OCI-LY3 (cell line): Measurements from ENCODE around the gene HNRNPA3.

Experiments used
- H2AFZ ChIP-seq: fragments of 200-600, 300-600 bp; shearing (Covaris generic); 2 replicates; pipeline ENCODE4 v1.6.0; 2014; ENCODE audit warnings: antibody characterized with exemption, low read depth, low read length
- H3K27ac ChIP-seq: fragments of 200-600, 300-600 bp; sonication (generic); 2 replicates; pipeline ENCODE4 v1.5.1; 2014; ENCODE audit warnings: mild to moderate bottlenecking, low read length, moderate library complexity, mixed read lengths
- H3K27me3 ChIP-seq: fragments of 200-600, 300-600 bp; sonication (generic); 2 replicates; pipeline ENCODE4 v1.6.1; 2014; ENCODE audit warnings: low read depth, low read length, mixed read lengths
- H3K36me3 ChIP-seq: fragments of 200-600, 300-600 bp; sonication (generic); replicated peaks from 2 replicates; pipeline ENCODE3; 2014; ENCODE audit warnings: low read depth, low read length, mixed read lengths
- H3K4me1 ChIP-seq: fragments of 300-600, 200-600 bp; sonication (generic); 2 replicates; pipeline ENCODE4 v1.6.1; 2014; ENCODE audit warnings: low read length, mixed read lengths
- H3K4me2 ChIP-seq: fragments of 200-600, 300-600 bp; sonication (generic); 2 replicates; pipeline ENCODE4 v1.6.1; 2014; ENCODE audit warnings: low read length, mixed read lengths
- H3K4me3 ChIP-seq: fragments of 300-600, 200-600 bp; sonication (generic); 2 replicates; pipeline ENCODE4 v1.5.1; 2014; ENCODE audit warnings: antibody characterized with exemption, mild to moderate bottlenecking, low read length, moderate library complexity
- H3K79me2 ChIP-seq: fragments of 300-600, 200-600 bp; shearing (Covaris generic); 2 replicates; pipeline ENCODE4 v1.6.1; 2014; ENCODE audit warnings: mild to moderate bottlenecking, low read length, mixed read lengths
- H3K9ac ChIP-seq: fragments of 300-600, 200-600 bp; shearing (Covaris generic); 2 replicates; pipeline ENCODE4 v1.6.0; 2014; ENCODE audit warnings: mild to moderate bottlenecking, low read length, moderate library complexity
- H3K9me3 ChIP-seq: fragments of 200-600, 300-600 bp; shearing (Covaris generic); 2 replicates; pipeline ENCODE4 v1.6.1; 2014; ENCODE audit warnings: low read length, mixed read lengths; ENCODE audit not compliant: insufficient read depth
- H4K20me1 ChIP-seq: fragments of 200-600, 300-600 bp; sonication (generic); 2 replicates; pipeline ENCODE4 v1.6.1; 2016; ENCODE audit warnings: low read length, mixed read lengths; ENCODE audit not compliant: insufficient read depth
- EZH2phosphoT487 ChIP-seq: fragments of 200-600 bp; shearing (Covaris generic); IDR thresholded peaks from 2 replicates; pipeline ENCODE4 v1.6.1; 2018; ENCODE audit warnings: antibody characterized with exemption, mixed run types, low read depth
- TF ChIP-seq, protein P1 (sequence below): fragments of 200-600, 300-600 bp; sonication (generic); IDR thresholded peaks from 2 replicates; pipeline ENCODE4 v1.5.1; 2014; ENCODE audit warnings: antibody characterized with exemption, low read length, low read depth

Gene HNRNPA3

DNA sequence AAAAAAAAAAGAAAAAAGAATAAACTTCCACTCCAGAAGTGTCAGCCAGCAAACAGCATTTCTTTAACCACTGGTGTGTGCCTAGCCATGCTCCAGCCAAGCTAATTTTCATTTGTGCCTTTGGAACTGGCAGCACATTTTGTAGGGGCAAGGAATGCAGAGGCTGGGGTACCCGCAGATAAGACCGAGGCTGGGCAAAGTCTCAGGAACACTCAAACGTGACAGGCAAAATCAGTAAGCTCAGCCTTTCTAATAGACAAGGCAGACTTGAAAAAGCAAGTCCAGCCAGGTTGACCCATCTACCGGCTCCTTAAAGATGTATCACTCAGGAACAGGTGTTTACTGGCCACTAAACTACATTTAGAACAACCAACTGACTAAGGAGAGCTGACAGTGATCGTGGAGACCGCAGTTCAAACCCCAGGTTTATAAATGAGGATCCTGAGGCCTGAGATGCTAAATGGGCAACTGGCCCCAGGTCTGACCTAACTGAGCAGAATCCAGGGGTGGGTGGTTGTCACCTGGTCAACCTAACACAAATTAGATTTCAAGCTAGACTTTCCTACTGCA lies 35.2 kb downstream of the HNRNPA3 start:
- Histone ChIP-seq H3K36me3 (no peaks in the 10 kb centered on the region), H3K9me3 (no peaks in the 10 kb centered on the region), H3K4me3 (no peak overlapping the region), H3K27ac (no peak overlapping the region), H3K9ac (no peak overlapping the region), H3K4me2 (no peak overlapping the region), H3K27me3 (no peaks in the 10 kb centered on the region), H3K79me2 (peaks cover 93% of the 10 kb centered on the region), H4K20me1 (peaks cover 64% of the 10 kb centered on the region), H2AFZ (no peak overlapping the region), H3K4me1 (0 out of 2 replicates have a peak, but pooled peaks cover under 1% of the 10 kb centered on the region)
- TF ChIP-seq, protein P1, sequence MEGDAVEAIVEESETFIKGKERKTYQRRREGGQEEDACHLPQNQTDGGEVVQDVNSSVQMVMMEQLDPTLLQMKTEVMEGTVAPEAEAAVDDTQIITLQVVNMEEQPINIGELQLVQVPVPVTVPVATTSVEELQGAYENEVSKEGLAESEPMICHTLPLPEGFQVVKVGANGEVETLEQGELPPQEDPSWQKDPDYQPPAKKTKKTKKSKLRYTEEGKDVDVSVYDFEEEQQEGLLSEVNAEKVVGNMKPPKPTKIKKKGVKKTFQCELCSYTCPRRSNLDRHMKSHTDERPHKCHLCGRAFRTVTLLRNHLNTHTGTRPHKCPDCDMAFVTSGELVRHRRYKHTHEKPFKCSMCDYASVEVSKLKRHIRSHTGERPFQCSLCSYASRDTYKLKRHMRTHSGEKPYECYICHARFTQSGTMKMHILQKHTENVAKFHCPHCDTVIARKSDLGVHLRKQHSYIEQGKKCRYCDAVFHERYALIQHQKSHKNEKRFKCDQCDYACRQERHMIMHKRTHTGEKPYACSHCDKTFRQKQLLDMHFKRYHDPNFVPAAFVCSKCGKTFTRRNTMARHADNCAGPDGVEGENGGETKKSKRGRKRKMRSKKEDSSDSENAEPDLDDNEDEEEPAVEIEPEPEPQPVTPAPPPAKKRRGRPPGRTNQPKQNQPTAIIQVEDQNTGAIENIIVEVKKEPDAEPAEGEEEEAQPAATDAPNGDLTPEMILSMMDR: no peak
- no peak for TF ChIP-seq EZH2phosphoT487

DNA sequence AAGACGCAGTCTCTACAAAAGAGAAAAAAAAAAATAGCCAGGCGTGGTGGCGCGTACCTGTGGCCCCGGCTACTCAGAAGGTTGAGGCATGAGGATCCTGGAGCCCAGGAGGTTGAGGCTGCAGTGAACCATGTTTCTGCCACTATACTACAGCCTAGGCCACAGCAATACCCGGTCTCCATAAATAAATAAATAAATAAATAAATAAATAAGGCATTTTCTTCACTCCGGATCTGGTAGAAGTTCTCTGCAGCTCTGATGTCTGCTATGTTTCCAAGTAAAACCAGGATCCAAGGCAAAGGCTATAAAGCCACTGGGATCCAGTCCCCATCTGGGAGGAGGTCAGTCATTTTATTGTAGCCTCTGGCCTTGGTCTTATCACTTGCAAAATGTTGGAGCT lies 36.4 kb downstream of the HNRNPA3 start:
- H3K4me1 ChIP-seq: no peaks in the 10 kb centered on the region
- H3K27ac ChIP-seq: no peak overlapping the region
- H3K9me3 ChIP-seq: no peaks in the 10 kb centered on the region
- no peaks in the 10 kb centered on the region for H3K36me3 ChIP-seq
- peaks cover 96% of the 10 kb centered on the region for H3K79me2 ChIP-seq
- no peak overlapping the region for H3K9ac ChIP-seq
- H4K20me1 ChIP-seq: peaks cover 69% of the 10 kb centered on the region
- H2AFZ ChIP-seq: no peak overlapping the region
- H3K27me3 ChIP-seq: no peaks in the 10 kb centered on the region
- no peak overlapping the region for H3K4me2 ChIP-seq
- TF ChIP-seq, protein P1: no peak
- TF ChIP-seq EZH2phosphoT487: no peak
- H3K4me3 ChIP-seq: no peak overlapping the region

DNA sequence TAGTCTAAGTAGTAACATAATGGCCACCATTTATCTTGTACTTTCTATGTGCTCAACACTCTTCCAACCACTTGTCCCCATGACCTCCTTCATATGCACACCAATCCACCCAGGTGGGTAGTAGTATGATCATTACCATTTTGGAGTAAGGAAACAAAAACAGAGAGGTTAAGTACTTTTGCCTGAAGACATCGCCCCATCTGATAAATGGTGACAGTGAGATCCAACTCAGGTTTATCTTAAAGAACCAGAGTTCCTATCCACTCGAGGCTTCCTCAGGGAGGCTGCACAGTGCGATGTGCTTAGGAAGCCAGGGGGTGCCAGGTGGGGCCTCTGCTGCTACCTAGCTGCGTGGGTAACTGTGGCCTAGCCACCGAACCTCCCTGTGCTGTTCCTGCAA lies 37.9 kb downstream of the HNRNPA3 start:
- Histone ChIP-seq H3K4me1 (no peaks in the 10 kb centered on the region), H3K79me2 (peaks cover 96% of the 10 kb centered on the region), H4K20me1 (peaks cover 74% of the 10 kb centered on the region), H3K4me3 (no peak overlapping the region), H3K9me3 (no peaks in the 10 kb centered on the region), H3K4me2 (no peak overlapping the region), H2AFZ (no peak overlapping the region), H3K9ac (no peak overlapping the region), H3K36me3 (no peaks in the 10 kb centered on the region), H3K27ac (no peak overlapping the region), H3K27me3 (no peaks in the 10 kb centered on the region)
- TF ChIP-seq, protein P1: no peak
- no peak for TF ChIP-seq EZH2phosphoT487

DNA sequence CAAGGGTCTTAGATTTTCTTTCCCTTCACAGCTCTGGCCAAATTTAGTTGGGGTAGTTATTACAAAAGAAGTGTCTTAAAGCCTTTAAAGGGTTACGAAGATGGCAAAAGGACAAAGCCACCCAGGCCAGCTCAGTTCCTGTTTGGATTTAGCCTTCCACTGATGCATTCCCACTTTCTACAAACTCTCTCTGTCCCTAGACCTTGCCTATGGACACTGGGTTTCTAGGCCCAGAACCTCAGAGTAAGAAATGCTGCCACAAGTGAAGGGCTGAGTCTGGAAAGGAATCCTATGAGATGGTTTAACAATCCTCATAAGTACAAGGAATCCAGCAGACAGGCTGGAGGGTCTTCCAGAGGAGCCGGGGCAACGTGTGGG lies 38.6 kb downstream of the HNRNPA3 start:
- no peak overlapping the region for H3K9ac ChIP-seq
- no peak overlapping the region for H2AFZ ChIP-seq
- H3K4me3 ChIP-seq: no peak overlapping the region
- no peak for TF ChIP-seq EZH2phosphoT487
- TF ChIP-seq, protein P1: no peak
- no peaks in the 10 kb centered on the region for H3K36me3 ChIP-seq
- peaks cover 76% of the 10 kb centered on the region for H4K20me1 ChIP-seq
- peaks cover 98% of the 10 kb centered on the region for H3K79me2 ChIP-seq
- H3K27me3 ChIP-seq: no peaks in the 10 kb centered on the region
- H3K27ac ChIP-seq: no peak overlapping the region
- H3K4me2 ChIP-seq: no peak overlapping the region
- no peaks in the 10 kb centered on the region for H3K9me3 ChIP-seq
- no peaks in the 10 kb centered on the region for H3K4me1 ChIP-seq
